Measurements from ENCODE around the gene SPO11.

Gene SPO11

GRCh38 chr20:57287901-57288300, 41.7 kb upstream of the SPO11 start:
- TF ChIP-seq CTCF (IDR thresholded peaks at IDR 0.05; ENCODE audit: control insufficient read depth, extremely low read depth, insufficient read depth), result no peak
- no peak overlapping the region for H3K4me3 ChIP-seq (ENCODE audit: low read depth, low read length)
- DNase-seq (ENCODE audit: low read depth), result no peak

- no peak for DNase-seq (ENCODE audit: low read depth)
- no peak overlapping the region for H3K4me3 ChIP-seq (ENCODE audit: low read depth, low read length)
- TF ChIP-seq CTCF (IDR thresholded peaks at IDR 0.05; ENCODE audit: control insufficient read depth, extremely low read depth, insufficient read depth), result no peak
Measured at GRCh38 chr20:57288651-57289277, 40.8 kb upstream of the SPO11 start.

GRCh38 chr20:57289391-57290177, 40.0 kb upstream of the SPO11 start:
- H3K4me3 ChIP-seq (ENCODE audit: low read depth, low read length), result no peak overlapping the region
- no peak for DNase-seq (ENCODE audit: low read depth)
- TF ChIP-seq CTCF (IDR thresholded peaks at IDR 0.05; ENCODE audit: control insufficient read depth, extremely low read depth, insufficient read depth), result no peak

- no peak overlapping the region for H3K4me3 ChIP-seq (ENCODE audit: low read depth, low read length)
- no peak for DNase-seq (ENCODE audit: low read depth)
- no peak for TF ChIP-seq CTCF (IDR thresholded peaks at IDR 0.05; ENCODE audit: control insufficient read depth, extremely low read depth, insufficient read depth)
Measured at GRCh38 chr20:57290178-57290484, 39.5 kb upstream of the SPO11 start.

- TF ChIP-seq CTCF (IDR thresholded peaks at IDR 0.05; ENCODE audit: control insufficient read depth, extremely low read depth, insufficient read depth), result peak; percentile 35
- no peak for DNase-seq (ENCODE audit: low read depth)
- H3K4me3 ChIP-seq (ENCODE audit: low read depth, low read length), result no peak overlapping the region
Measured at GRCh38 chr20:57291003-57291402, 38.6 kb upstream of the SPO11 start.

GRCh38 chr20:57291694-57292093, 37.9 kb upstream of the SPO11 start:
- TF ChIP-seq CTCF (IDR thresholded peaks at IDR 0.05; ENCODE audit: control insufficient read depth, extremely low read depth, insufficient read depth), result no peak
- no peak for DNase-seq (ENCODE audit: low read depth)
- H3K4me3 ChIP-seq (ENCODE audit: low read depth, low read length), result no peak overlapping the region

- DNase-seq (ENCODE audit: low read depth), result no peak
- H3K4me3 ChIP-seq (ENCODE audit: low read depth, low read length), result no peak overlapping the region
- TF ChIP-seq CTCF (IDR thresholded peaks at IDR 0.05; ENCODE audit: control insufficient read depth, extremely low read depth, insufficient read depth), result no peak
Measured at GRCh38 chr20:57292611-57293010, 37.0 kb upstream of the SPO11 start.
